C4-2B (cell line): ENCODE measurements around the gene DHRS2.

Experiments used
- H3K27ac ChIP-seq: fragments of 450-650 bp; 2 replicates; pipeline ENCODE4 v1.5.1; 2017
- ZFX ChIP-seq: fragments of 450-650 bp; IDR thresholded peaks from 2 replicates; pipeline ENCODE4 v1.6.1; 2017
- TF ChIP-seq, protein P1 (sequence below): fragments of 450-650 bp; conservative IDR thresholded peaks from 2 replicates; pipeline ENCODE4 v1.5.1; 2017; ENCODE audit warnings: mild to moderate bottlenecking

The DHRS2 gene

DNA sequence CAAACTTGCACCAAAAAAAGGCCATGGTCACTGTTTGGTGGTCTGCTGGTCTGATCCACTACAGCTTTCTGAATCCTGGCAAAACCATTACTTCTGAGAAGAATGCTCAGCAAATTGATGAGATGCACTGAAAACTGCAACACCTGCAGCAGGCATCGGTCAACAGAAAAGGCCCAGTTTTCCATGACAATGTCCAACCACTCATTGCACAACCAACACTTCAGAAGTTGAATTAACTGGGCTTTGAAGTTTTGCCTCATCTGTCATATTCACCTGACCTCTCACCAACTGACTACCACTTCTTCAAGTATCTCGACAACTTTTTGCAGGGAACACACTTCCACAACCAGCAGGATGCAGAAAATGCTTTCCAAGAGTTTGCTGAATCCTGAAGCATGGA is 7.0 kb upstream of the DHRS2 start:
- TF ChIP-seq ZFX: no peak
- TF ChIP-seq, protein P1, sequence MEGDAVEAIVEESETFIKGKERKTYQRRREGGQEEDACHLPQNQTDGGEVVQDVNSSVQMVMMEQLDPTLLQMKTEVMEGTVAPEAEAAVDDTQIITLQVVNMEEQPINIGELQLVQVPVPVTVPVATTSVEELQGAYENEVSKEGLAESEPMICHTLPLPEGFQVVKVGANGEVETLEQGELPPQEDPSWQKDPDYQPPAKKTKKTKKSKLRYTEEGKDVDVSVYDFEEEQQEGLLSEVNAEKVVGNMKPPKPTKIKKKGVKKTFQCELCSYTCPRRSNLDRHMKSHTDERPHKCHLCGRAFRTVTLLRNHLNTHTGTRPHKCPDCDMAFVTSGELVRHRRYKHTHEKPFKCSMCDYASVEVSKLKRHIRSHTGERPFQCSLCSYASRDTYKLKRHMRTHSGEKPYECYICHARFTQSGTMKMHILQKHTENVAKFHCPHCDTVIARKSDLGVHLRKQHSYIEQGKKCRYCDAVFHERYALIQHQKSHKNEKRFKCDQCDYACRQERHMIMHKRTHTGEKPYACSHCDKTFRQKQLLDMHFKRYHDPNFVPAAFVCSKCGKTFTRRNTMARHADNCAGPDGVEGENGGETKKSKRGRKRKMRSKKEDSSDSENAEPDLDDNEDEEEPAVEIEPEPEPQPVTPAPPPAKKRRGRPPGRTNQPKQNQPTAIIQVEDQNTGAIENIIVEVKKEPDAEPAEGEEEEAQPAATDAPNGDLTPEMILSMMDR: no peak
- no peak overlapping the region for H3K27ac ChIP-seq

DNA sequence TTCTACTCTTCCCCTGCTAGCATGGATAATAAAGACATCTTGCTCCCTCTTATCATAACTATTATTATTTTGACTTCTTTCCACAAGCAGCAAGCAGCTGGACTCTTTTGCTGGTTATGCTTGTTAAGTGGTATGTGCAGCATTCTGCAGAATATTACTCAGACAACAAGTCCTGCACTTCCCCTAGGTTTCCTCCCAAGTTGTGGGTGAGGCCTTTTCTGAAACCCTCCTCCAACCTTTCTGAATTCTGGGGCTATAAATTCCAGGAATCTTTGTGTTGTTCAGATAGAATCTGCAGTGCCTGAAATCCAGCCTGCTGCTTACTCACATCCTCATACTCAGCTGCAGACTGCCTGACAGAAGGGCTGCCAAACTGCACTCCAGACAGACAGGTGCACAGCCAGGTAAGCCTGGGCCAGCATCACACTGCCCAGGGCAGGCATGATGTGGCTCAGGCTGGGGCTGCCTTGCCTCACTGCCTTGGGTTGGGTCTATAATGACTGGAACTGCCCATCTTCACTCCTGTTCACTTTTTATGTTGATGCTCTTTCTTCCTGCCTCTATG is 6.2 kb upstream of the DHRS2 start:
- TF ChIP-seq ZFX: no peak
- TF ChIP-seq, protein P1: no peak
- H3K27ac ChIP-seq: no peak overlapping the region

DNA sequence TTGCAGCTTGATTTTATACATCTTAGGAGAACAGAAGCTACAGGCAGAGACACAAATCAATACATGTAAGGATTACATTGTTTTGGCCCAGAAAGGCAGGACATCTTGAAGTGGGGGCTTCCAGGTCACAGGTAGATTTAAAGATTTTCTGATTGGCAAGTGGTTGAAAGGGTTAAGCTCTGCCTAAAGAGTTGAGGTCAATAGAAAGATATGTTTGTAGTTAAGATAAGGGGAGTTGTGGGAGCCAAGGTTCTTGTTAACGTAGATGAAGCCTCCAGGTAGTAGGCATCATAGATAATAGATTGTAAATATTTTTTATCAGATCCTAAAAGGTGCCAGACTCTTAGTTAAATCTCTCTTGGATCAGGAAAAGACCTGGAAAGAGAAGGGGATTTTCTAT is 5.5 kb upstream of the DHRS2 start:
- H3K27ac ChIP-seq: no peak overlapping the region
- TF ChIP-seq ZFX: no peak
- TF ChIP-seq, protein P1: no peak

DNA sequence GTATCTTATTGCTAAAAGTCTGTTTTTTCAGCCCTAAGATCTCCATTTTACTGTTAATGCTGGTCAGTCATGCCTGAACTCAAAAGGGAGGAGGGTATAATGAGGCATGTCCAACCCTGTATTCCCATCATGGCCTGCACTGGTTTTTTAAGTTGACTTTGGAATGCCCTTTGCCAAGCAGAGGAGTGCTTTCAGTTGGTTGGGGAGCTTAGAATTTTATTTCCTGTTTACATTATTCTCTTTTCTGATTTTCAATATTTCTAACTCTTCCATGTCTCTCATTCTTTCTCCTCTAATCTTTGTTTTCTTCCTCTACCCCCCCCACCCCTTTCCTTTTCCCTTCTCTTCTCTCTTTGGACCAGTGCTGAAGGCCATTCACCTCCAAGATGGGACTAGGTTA is 4.9 kb upstream of the DHRS2 start:
- TF ChIP-seq, protein P1: no peak
- no peak for TF ChIP-seq ZFX
- H3K27ac ChIP-seq: no peak overlapping the region

DNA sequence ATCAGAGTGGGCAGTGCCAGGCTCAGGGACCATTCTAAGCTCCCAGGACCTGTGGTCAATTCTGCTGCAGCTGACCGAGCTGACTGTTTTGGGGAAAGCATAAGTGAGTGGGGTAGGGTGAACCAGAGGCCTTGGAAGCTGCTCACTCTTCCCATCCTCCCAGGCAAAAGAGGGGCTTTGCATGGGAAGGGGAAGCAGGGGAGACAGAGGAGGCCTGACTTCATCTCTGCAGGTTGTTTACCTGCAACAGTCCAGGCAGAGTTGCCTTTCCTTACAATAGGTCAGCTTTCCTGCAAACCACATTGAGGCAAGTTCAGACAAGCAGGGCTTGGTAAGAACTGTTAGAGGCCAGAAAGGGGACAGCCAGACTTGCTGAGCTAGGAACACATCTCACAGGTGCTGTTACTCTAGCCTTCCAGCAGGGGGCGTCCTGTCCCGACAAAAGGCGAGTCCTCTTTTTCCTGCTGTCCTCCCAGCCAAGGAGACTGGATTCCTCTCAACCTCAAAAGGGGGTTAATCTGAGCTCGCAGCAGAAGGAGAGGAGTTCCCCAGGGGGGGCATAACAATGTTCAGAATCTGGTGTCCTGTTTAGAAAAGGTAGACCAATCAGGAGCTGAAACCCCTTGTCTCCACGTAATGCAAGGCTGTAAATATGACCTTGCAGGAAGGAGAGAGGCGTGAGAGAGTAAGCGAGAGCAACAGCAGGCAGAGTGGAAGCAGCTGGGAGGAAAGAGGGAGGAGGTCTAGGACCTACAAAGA is 4.3 kb upstream of the DHRS2 start:
- TF ChIP-seq ZFX: no peak
- TF ChIP-seq, protein P1: peak; percentile 90
- H3K27ac ChIP-seq: no peak overlapping the region

DNA sequence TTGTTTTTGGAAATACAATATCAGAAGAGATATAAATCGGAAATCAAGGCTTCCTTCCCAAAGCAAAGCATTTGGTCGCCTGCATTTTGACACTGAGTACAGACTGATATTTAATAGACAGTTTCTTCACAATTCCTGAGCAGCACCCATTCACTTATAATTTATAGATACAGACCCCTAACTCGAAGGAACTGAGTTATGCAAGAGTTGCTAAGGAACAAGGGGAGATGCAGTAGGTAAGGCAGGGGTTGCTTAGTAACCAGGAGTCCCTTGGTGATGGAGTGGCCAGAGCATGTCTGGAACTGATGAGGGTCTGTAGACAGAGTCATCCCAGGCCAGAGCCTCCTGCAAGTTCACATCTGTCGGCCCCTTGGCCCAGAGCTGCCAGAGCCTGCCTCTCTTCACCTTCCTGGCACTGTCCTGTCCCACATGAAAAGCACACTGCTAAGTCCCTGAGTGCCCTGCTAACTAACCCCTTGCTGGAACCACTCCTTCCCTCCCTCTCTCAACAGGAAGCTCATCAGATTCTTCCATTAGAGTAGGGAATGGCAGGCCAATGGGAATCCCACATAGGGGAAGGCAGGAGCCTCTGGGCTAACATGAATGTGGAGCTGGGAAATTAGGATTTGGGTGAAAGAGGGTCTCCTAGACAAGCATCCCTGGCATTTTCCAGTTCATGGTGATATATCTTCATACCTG is 3.6 kb upstream of the DHRS2 start:
- no peak overlapping the region for H3K27ac ChIP-seq

More for the DNA sequence above, 3.6 kb upstream of the DHRS2 start:
- TF ChIP-seq, protein P1: no peak
- no peak for TF ChIP-seq ZFX
